CD4-positive, CD25-positive, alpha-beta regulatory T cell (primary cell): ENCODE measurements around the gene PXMP2. TPM values are rescaled to one million over a fixed set of nuclear protein-coding genes. Genes with fewer than 3 reads are reported as not detected.

Experiments used
- ATAC-seq, 2 donors: fragments of 150-1000 bp; cut with Tn5 transposase; one replicate each; pipeline ENCODE4 v1.10.0; 2021; ENCODE audit warnings: low read depth in 2 of 2, moderate number of reproducible peaks in 2 of 2, moderate library complexity in 1 of 2
- DNase-seq, 3 donors: peaks; one replicate each; pipeline versions ENCODE4 v3.0.0 to v3.0.0-alpha.2; 2012 to 2022; ENCODE audit warnings: mixed read lengths in 1 of 3
- H3K27ac ChIP-seq: one replicate; pipeline ENCODE4 v1.7.0; 2013; ENCODE audit warnings: mild to moderate bottlenecking, low read length; ENCODE audit not compliant: insufficient read depth, poor library complexity, severe bottlenecking
- H3K27me3 ChIP-seq: one replicate; pipeline ENCODE4 v1.7.0; 2013; ENCODE audit warnings: low read length; ENCODE audit not compliant: control insufficient read depth, insufficient read depth
- H3K36me3 ChIP-seq: one replicate; pipeline ENCODE4 v1.7.0; 2013; ENCODE audit warnings: mild to moderate bottlenecking, low read length, moderate library complexity; ENCODE audit not compliant: control insufficient read depth, insufficient read depth
- H3K4me1 ChIP-seq: 2 replicates; pipeline ENCODE4 v1.7.0; 2013; ENCODE audit warnings: mild to moderate bottlenecking, low read length; ENCODE audit not compliant: insufficient read depth, control insufficient read depth, poor library complexity, severe bottlenecking
- H3K4me3 ChIP-seq: one replicate; pipeline ENCODE4 v1.7.0; 2013; ENCODE audit warnings: low read depth, mild to moderate bottlenecking, low read length, moderate library complexity
- H3K9me3 ChIP-seq, 2 experiments: 1 replicate in 1 of 2; 2 replicates in 1 of 2; pipeline ENCODE4 v1.7.0; 2013; ENCODE audit warnings: low read length in 2 of 2, mild to moderate bottlenecking in 1 of 2, moderate library complexity in 1 of 2; ENCODE audit not compliant: control insufficient read depth in 2 of 2
- H3K27ac Mint-ChIP-seq, 3 donors: one replicate each; pipeline ENCODE4 v1.8.0; 2020 to 2022; ENCODE audit warnings: mild to moderate bottlenecking in 3 of 3, mixed read lengths in 3 of 3, moderate library complexity in 2 of 3
- H3K27me3 Mint-ChIP-seq: one replicate; pipeline ENCODE4 v1.8.0; 2022; ENCODE audit warnings: mild to moderate bottlenecking, mixed read lengths
- H3K36me3 Mint-ChIP-seq: one replicate; pipeline ENCODE4 v1.8.0; 2020; ENCODE audit warnings: mixed read lengths
- H3K4me1 Mint-ChIP-seq, 4 donors: one replicate each; pipeline ENCODE4 v1.8.0; 2020 to 2022; ENCODE audit warnings: mixed read lengths in 4 of 4, mild to moderate bottlenecking in 1 of 4
- H3K4me3 Mint-ChIP-seq, 4 donors: one replicate each; pipeline ENCODE4 v1.8.0; 2020 to 2022; ENCODE audit warnings: mild to moderate bottlenecking in 4 of 4, mixed read lengths in 4 of 4, moderate library complexity in 3 of 4
- H3K9me3 Mint-ChIP-seq, 7 donors: one replicate each; pipeline ENCODE4 v1.8.0; 2020 to 2022; ENCODE audit warnings: mixed read lengths in 7 of 7, mild to moderate bottlenecking in 3 of 7, moderate library complexity in 2 of 7
- polyA plus RNA-seq, 4 donors: library from polyadenylated mRNA; unstranded; fragments of 300-500 nt; fragmentation: Illumina TruSeq; gene quantifications; one replicate each; pipeline ENCODE4 v1.2.3, GENCODE V29; 2021
- total RNA-seq: library from RNA; stranded (reverse); gene quantifications from one replicate; pipeline ENCODE4 v1.2.3, GENCODE V29; 2022

The PXMP2 gene
- total and polyA plus RNA-seq, 5 donors from 2014 or later = 3.5 to 20.3 (median 15.2) TPM

- no peaks in the 10 kb centered on the region for H3K9me3 ChIP-seq
- DNase-seq (no peak), ATAC-seq (no peak)
- peaks cover 88% of the 10 kb centered on the region for H3K36me3 ChIP-seq
- no peaks in the 10 kb centered on the region for H3K27me3 ChIP-seq
- peaks cover 50% of the 10 kb centered on the region for H3K36me3 Mint-ChIP-seq
- H3K4me1 ChIP-seq = no peaks in the 10 kb centered on the region
- no peaks in the 10 kb centered on the region for H3K9me3 Mint-ChIP-seq
- peaks cover 0 to 11% (median 8%) of the 10 kb centered on the region in 4 donors for H3K4me1 Mint-ChIP-seq
- no peaks in the 10 kb centered on the region for H3K27me3 Mint-ChIP-seq
- no peak overlapping the region for H3K27ac ChIP-seq
- H3K27ac Mint-ChIP-seq = peak overlapping the region in 1 of 3 donors; percentile 32
- no peak overlapping the region for H3K4me3 ChIP-seq
- no peak overlapping the region for H3K4me3 Mint-ChIP-seq
Measured at GRCh38 chr12:132664206-132665148, 22.9 kb upstream of the PXMP2 start.

- Mint-ChIP-seq H3K9me3 (no peaks in the 10 kb centered on the region), H3K27ac (no peak overlapping the region), H3K27me3 (no peaks in the 10 kb centered on the region), H3K4me1 (peaks cover 0 to 11% (median 7%) of the 10 kb centered on the region in 4 donors), H3K36me3 (peaks cover 55% of the 10 kb centered on the region), H3K4me3 (no peak overlapping the region)
- Histone ChIP-seq H3K4me3 (no peak overlapping the region), H3K36me3 (peaks cover 84% of the 10 kb centered on the region), H3K27me3 (no peaks in the 10 kb centered on the region), H3K27ac (no peak overlapping the region), H3K4me1 (no peaks in the 10 kb centered on the region), H3K9me3 (no peaks in the 10 kb centered on the region)
- no peak for ATAC-seq
- no peak for DNase-seq
Measured at GRCh38 chr12:132665149-132665491, 22.3 kb upstream of the PXMP2 start.

- H3K9me3 ChIP-seq = no peaks in the 10 kb centered on the region
- no peaks in the 10 kb centered on the region for H3K27me3 ChIP-seq
- no peaks in the 10 kb centered on the region for H3K4me1 ChIP-seq
- Mint-ChIP-seq H3K4me1 (peaks cover 0 to 11% (median 7%) of the 10 kb centered on the region in 4 donors), H3K4me3 (no peak overlapping the region), H3K27me3 (no peaks in the 10 kb centered on the region), H3K27ac (no peak overlapping the region), H3K36me3 (peaks cover 53% of the 10 kb centered on the region), H3K9me3 (no peaks in the 10 kb centered on the region)
- no peak for ATAC-seq
- H3K27ac ChIP-seq = no peak overlapping the region
- no peak for DNase-seq
- peaks cover 78% of the 10 kb centered on the region for H3K36me3 ChIP-seq
- H3K4me3 ChIP-seq = no peak overlapping the region
Measured at GRCh38 chr12:132665794-132666193, 21.6 kb upstream of the PXMP2 start.

- DNase-seq (no peak), ATAC-seq (no peak)
- H3K4me3 Mint-ChIP-seq = no peak overlapping the region
- H3K36me3 Mint-ChIP-seq = peaks cover 44% of the 10 kb centered on the region
- H3K27ac Mint-ChIP-seq = no peak overlapping the region
- H3K36me3 ChIP-seq = peaks cover 66% of the 10 kb centered on the region
- no peaks in the 10 kb centered on the region for H3K4me1 ChIP-seq
- H3K27me3 Mint-ChIP-seq = no peaks in the 10 kb centered on the region
- H3K9me3 ChIP-seq = no peaks in the 10 kb centered on the region
- no peaks in the 10 kb centered on the region for H3K27me3 ChIP-seq
- H3K27ac ChIP-seq = no peak overlapping the region
- no peaks in the 10 kb centered on the region for H3K9me3 Mint-ChIP-seq
- H3K4me3 ChIP-seq = no peak overlapping the region
- H3K4me1 Mint-ChIP-seq = peaks cover 0 to 5% (median under 1%) of the 10 kb centered on the region in 4 donors
Measured at GRCh38 chr12:132668191-132669088, 18.9 kb upstream of the PXMP2 start.

DNA sequence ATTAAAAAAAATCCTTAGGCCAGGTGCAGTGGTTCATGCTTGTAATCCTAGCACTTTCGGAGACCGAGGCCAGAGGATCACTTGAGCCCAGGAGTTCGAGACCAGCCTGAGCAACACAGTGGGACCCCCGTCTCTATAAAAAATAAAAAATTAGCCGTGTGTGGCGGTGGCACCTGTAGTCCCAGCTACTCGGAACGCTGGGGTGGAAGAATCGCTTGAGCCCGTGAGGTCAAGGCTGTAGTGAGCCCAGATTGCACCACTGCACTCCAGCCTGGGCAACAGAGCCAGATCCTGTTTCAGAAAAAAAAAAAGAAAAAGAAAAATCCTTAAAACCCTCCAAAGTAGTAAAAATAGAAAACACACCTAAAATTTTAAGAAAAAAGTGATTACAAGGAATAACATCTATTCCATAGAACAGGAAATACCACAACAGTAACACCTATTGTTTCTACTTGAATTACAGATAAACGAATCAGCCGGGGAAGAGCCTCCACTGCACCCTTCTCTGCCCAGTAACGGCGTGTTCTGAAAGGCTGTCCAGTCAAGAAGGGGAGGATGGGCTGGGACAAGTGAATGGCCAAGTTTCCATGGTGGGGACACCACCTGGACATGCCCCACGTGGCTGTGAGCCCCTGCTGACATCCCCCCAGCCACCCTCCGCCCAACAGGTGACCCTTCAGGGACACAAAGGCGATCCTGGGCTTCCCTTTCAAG, 18.1 kb upstream of the PXMP2 start:
- Histone ChIP-seq H3K9me3 (no peaks in the 10 kb centered on the region), H3K27ac (no peak overlapping the region), H3K36me3 (peaks cover 58% of the 10 kb centered on the region), H3K4me1 (no peaks in the 10 kb centered on the region), H3K4me3 (no peak overlapping the region), H3K27me3 (no peaks in the 10 kb centered on the region)
- H3K27me3 Mint-ChIP-seq = no peaks in the 10 kb centered on the region
- ATAC-seq (no peak), DNase-seq (no peak)
- H3K36me3 Mint-ChIP-seq = peaks cover 44% of the 10 kb centered on the region
- H3K27ac Mint-ChIP-seq = no peak overlapping the region
- peaks cover 0 to 3% (median 0%) of the 10 kb centered on the region in 7 donors for H3K9me3 Mint-ChIP-seq
- H3K4me1 Mint-ChIP-seq = peaks cover 0 to 5% (median under 1%) of the 10 kb centered on the region in 4 donors
- no peak overlapping the region for H3K4me3 Mint-ChIP-seq

DNA sequence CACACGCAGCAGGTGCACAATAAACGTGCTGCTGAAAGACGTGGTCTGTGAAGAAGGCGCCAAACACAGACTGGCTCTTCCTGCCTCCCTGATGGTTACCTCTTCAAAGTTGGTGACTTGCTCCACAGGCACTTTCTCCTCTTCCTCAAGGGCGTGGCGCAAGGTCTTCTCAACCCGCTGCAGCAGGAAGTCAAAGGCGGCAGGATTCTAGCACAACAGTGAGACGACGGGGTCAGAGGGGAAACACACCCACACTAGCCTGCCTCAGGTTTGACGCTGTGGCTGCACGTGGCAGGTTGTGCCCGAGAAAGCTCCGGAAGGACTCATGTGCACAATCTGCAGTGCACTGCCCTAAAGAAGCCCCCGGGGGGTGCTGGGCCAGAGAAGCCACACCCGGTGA, 15.3 kb upstream of the PXMP2 start:
- Histone ChIP-seq H3K36me3 (peaks cover 59% of the 10 kb centered on the region), H3K9me3 (no peaks in the 10 kb centered on the region), H3K27ac (no peak overlapping the region), H3K27me3 (no peaks in the 10 kb centered on the region), H3K4me1 (no peaks in the 10 kb centered on the region), H3K4me3 (no peak overlapping the region)
- H3K27ac Mint-ChIP-seq = peak overlapping the region in 1 of 3 donors; percentile 36
- no peaks in the 10 kb centered on the region for H3K27me3 Mint-ChIP-seq
- DNase-seq (peak in 1 of 3 donors; percentile 23), ATAC-seq (no peak)
- H3K9me3 Mint-ChIP-seq = peaks cover 0 to 3% (median 0%) of the 10 kb centered on the region in 7 donors
- no peak overlapping the region for H3K4me3 Mint-ChIP-seq
- peaks cover 44% of the 10 kb centered on the region for H3K36me3 Mint-ChIP-seq
- peaks cover 0 to 5% (median 0%) of the 10 kb centered on the region in 4 donors for H3K4me1 Mint-ChIP-seq

DNA sequence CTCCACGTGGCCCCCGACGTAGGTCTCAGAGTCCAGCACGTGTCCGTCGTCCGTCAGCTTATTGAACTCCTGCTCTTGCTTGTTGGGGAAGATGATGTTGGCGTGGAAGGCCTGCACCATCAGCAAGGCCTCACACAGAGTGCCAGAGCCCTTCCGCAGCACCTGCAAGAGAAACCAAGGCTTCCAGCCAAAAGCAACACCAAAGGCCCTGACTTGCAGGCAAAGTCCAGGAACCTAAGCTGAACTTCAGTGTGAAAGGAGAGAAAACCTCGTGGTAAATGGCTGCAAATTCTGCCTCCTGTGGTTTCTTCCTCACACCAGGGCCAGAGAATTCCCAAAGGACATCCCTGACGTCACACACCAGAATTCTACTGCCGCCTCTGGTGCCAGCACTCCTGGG, 14.7 kb upstream of the PXMP2 start:
- no peak for ATAC-seq
- DNase-seq = no peak
- no peaks in the 10 kb centered on the region for H3K27me3 ChIP-seq
- Mint-ChIP-seq H3K4me1 (peaks cover 0 to 5% (median 0%) of the 10 kb centered on the region in 4 donors), H3K4me3 (peak overlapping the region in 1 of 4 donors; percentile 51), H3K27me3 (no peaks in the 10 kb centered on the region), H3K9me3 (peaks cover 0 to 3% (median 0%) of the 10 kb centered on the region in 7 donors), H3K27ac (no peak overlapping the region), H3K36me3 (peaks cover 43% of the 10 kb centered on the region)
- H3K36me3 ChIP-seq = peaks cover 59% of the 10 kb centered on the region
- H3K9me3 ChIP-seq = no peaks in the 10 kb centered on the region
- H3K4me3 ChIP-seq = no peak overlapping the region
- no peak overlapping the region for H3K27ac ChIP-seq
- no peaks in the 10 kb centered on the region for H3K4me1 ChIP-seq
